PC-3 (cell line): ENCODE measurements around the gene GCLC.

Experiments used
- CTCF ChIP-seq: fragments of 300-600 bp; sonication (generic); conservative IDR thresholded peaks from 2 replicates; pipeline ENCODE4 v1.5.1; 2017; ENCODE audit warnings: antibody characterized with exemption, low read depth, mild to moderate bottlenecking, low read length
- EZH2 ChIP-seq: fragments of 300-600 bp; sonication (generic); IDR thresholded peaks from one replicate; pipeline ENCODE4 v1.6.1; 2017; ENCODE audit warnings: antibody characterized with exemption, mild to moderate bottlenecking, low read length; ENCODE audit not compliant: unreplicated experiment

- TF ChIP-seq CTCF (no peak), EZH2 (no peak)
Observed at GRCh38 chr6:53476964-53477363, 67.9 kb downstream of the GCLC start.
